Renal cortical epithelial cell (primary cell): Measurements from ENCODE around the gene RAB15. TPM values are rescaled to one million over a fixed set of nuclear protein-coding genes. Genes with fewer than 3 reads are reported as not detected.
A peak's percentile ranks its signal among the peaks of the same experiment; 100 is the strongest.

Source experiments
- DNase-seq: peaks from one replicate; pipeline ENCODE4 v3.0.0-alpha.2; 2011; ENCODE audit warnings: low read depth
- total RNA-seq: library from RNA; depleted of rRNA; stranded (reverse); fragments of >200 nt; gene quantifications from 2 replicates; pipeline ENCODE4 v1.2.3, GENCODE V29; 2014

RAB15 gene
- total RNA-seq, 1 donor from 2014 or later, result 7.4 TPM

GRCh38 chr14:64910847-64911495 lies 61.2 kb downstream of the RAB15 start:
- peak; percentile 45 for DNase-seq

DNA sequence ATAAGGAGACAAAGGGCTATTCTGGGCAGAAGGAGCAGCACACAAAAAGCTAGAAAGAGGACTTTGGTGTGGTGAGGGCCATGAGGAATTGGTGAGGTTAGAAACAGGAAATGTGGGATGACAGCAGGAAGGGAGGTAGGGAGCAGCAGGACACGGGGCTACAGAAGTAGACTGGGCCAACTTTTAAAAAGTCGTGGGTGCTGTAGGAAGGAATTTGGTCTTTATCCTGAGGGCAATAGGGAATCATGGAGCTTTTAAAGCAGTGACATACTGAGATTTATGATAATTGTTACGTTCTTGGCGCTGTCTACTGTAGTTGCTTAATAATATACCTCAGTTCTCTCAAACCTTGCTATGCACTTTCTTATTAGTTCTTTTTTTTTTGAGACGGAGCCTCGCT lies 66.1 kb downstream of the RAB15 start:
- no peak for DNase-seq

DNA sequence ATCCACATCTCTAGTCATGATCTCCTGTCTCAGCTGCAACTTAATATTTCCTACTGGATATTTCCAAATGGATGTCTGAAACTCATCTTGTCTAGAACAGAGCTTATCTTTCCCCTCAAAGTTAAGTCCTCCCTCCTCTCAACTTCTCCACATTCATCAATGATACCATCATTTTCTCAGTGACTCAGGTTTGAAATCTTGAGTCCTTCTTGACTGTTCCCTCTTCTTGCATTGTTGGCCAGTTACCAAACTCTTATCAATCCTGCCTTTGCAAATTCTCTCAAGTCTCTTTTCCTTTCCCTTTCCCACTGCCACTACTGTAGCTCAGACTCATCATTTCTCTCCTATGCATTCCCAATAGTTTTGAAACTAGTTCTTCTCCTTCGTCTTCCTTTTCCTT lies 72.2 kb downstream of the RAB15 start:
- DNase-seq, result no peak

Other genes starting within 250 kb of the RAB15 start
- 0.10 TPM in 1 of 2 replicates, not detected in the other for gene SPTB, start 92.4 kb downstream of the RAB15 start, total RNA-seq
- gene CHURC1, start 57.9 kb downstream of the RAB15 start, total RNA-seq, result 61.6 and 72.8 TPM in 2 replicates
- gene GPX2, start 29.6 kb downstream of the RAB15 start, total RNA-seq, result not detected in 2 replicates
- gene FNTB, start 14.6 kb upstream of the RAB15 start, total RNA-seq, result 6.6 and 14.0 TPM in 2 replicates
- 32.0 and 50.4 TPM in 2 replicates for gene MAX, start 130.2 kb upstream of the RAB15 start, total RNA-seq